Neural cell (in vitro differentiated cells): ENCODE measurements around the gene TMEM184C. TPM values are rescaled to one million over a fixed set of nuclear protein-coding genes. Genes with fewer than 3 reads are reported as not detected.

ENCODE experiments used
- H2AFZ ChIP-seq: fragments of 200-600, 300-800 bp; sonication (generic), shearing (Covaris generic); 2 replicates; pipeline ENCODE4 v1.6.0; 2014; ENCODE audit warnings: low read depth, mild to moderate bottlenecking, antibody characterized with exemption, low read length, moderate library complexity
- H3F3A ChIP-seq: fragments of 200-600 bp; shearing (Covaris generic); 2 replicates; pipeline ENCODE4 v1.6.1; 2016; ENCODE audit warnings: mild to moderate bottlenecking, moderate library complexity, mixed read lengths, antibody characterized with exemption, low read length; ENCODE audit not compliant: insufficient read depth, poor library complexity, severe bottlenecking
- H3K27ac ChIP-seq: fragments of 200-600, 300-800 bp; sonication (generic), shearing (Covaris generic); 2 replicates; pipeline ENCODE4 v1.5.1; 2014; ENCODE audit warnings: mild to moderate bottlenecking, low read length, moderate library complexity
- H3K27me3 ChIP-seq: fragments of 300-800, 200-600 bp; sonication (generic), shearing (Covaris generic); 2 replicates; pipeline ENCODE4 v1.6.0; 2014; ENCODE audit warnings: mild to moderate bottlenecking, low read depth, low read length, moderate library complexity; ENCODE audit not compliant: insufficient read depth
- H3K36me3 ChIP-seq: fragments of 300-800, 200-600 bp; sonication (generic), shearing (Covaris generic); 2 replicates; pipeline ENCODE4 v1.5.1; 2014; ENCODE audit warnings: mild to moderate bottlenecking, antibody characterized with exemption, low read length, moderate library complexity; ENCODE audit not compliant: insufficient read depth
- H3K4me2 ChIP-seq: fragments of 300-800, 200-600 bp; sonication (generic), shearing (Covaris generic); 2 replicates; pipeline ENCODE4 v1.6.0; 2014; ENCODE audit warnings: mild to moderate bottlenecking, low read length
- H3K4me3 ChIP-seq: fragments of 300-800, 200-600 bp; sonication (generic), shearing (Covaris generic); 2 replicates; pipeline ENCODE4 v1.5.1; 2014; ENCODE audit warnings: mild to moderate bottlenecking, low read length, moderate library complexity
- H3K79me2 ChIP-seq: fragments of 200-600 bp; shearing (Covaris generic); replicated peaks from 2 replicates; pipeline ENCODE4 v1.6.0; 2014; ENCODE audit warnings: mild to moderate bottlenecking, low read length, moderate library complexity; ENCODE audit not compliant: insufficient read depth
- H3K9ac ChIP-seq: fragments of 300-800, 200-600 bp; sonication (generic), shearing (Covaris generic); 2 replicates; pipeline ENCODE4 v1.6.1; 2016; ENCODE audit warnings: mild to moderate bottlenecking, low read length, mixed read lengths
- H3K9me2 ChIP-seq: fragments of 200-600 bp; shearing (Covaris generic); 2 replicates; pipeline ENCODE4 v1.6.1; 2016; ENCODE audit warnings: mild to moderate bottlenecking, low read length, mixed read lengths; ENCODE audit not compliant: insufficient read depth
- H3K9me3 ChIP-seq: fragments of 200-600, 300-800 bp; sonication (generic), shearing (Covaris generic); 2 replicates; pipeline ENCODE4 v1.6.1; 2016; ENCODE audit warnings: mild to moderate bottlenecking, mixed run types, low read length, moderate library complexity, mixed read lengths
- H4K20me1 ChIP-seq: fragments of 200-600 bp; shearing (Covaris generic); 2 replicates; pipeline ENCODE4 v1.6.1; 2016; ENCODE audit warnings: mild to moderate bottlenecking, mixed run types; ENCODE audit not compliant: insufficient read depth
- EP300 ChIP-seq: fragments of 450-650 bp; conservative IDR thresholded peaks from 2 replicates; pipeline ENCODE4 v1.6.1; 2014; ENCODE audit warnings: antibody characterized with exemption, mild to moderate bottlenecking, moderate library complexity; ENCODE audit not compliant: poor library complexity, severe bottlenecking
- EZH2 ChIP-seq: fragments of 200-600, 300-800 bp; shearing (Covaris generic), sonication (generic); IDR thresholded peaks from 2 replicates; pipeline ENCODE4 v1.6.1; 2014; ENCODE audit warnings: antibody characterized with exemption, low read length, borderline replicate concordance, mild to moderate bottlenecking; ENCODE audit not compliant: insufficient read depth, poor library complexity, severe bottlenecking
- MXI1 ChIP-seq: fragments of 450-650 bp; conservative IDR thresholded peaks from 2 replicates; pipeline ENCODE4 v1.6.1; 2014; ENCODE audit warnings: antibody characterized with exemption, mild to moderate bottlenecking; ENCODE audit not compliant: poor library complexity, severe bottlenecking
- POLR2AphosphoS5 ChIP-seq: IDR thresholded peaks from 2 replicates; pipeline ENCODE4 v1.6.1; 2012
- RAD21 ChIP-seq: fragments of 450-650 bp; conservative IDR thresholded peaks from 2 replicates; pipeline ENCODE4 v1.6.1; 2014; ENCODE audit warnings: antibody characterized with exemption, mild to moderate bottlenecking, moderate library complexity
- REST ChIP-seq: IDR thresholded peaks from 2 replicates; pipeline ENCODE4 v1.6.1; 2012; ENCODE audit warnings: borderline replicate concordance
- SMC3 ChIP-seq: fragments of 450-650 bp; conservative IDR thresholded peaks from 2 replicates; pipeline ENCODE4 v1.6.1; 2014; ENCODE audit warnings: antibody characterized with exemption, mild to moderate bottlenecking, moderate library complexity; ENCODE audit not compliant: poor library complexity
- TAF1 ChIP-seq: IDR thresholded peaks from 2 replicates; pipeline ENCODE4 v1.6.1; 2012; ENCODE audit warnings: low read depth
- polyA plus RNA-seq: library from polyadenylated mRNA; depleted of rRNA; stranded (reverse); fragments of >200 nt; gene quantifications from 2 replicates; pipeline ENCODE4 v1.2.3, GENCODE V29; 2014
- TF ChIP-seq, protein P1 (sequence below): fragments of 450-650 bp; IDR thresholded peaks from 2 replicates; pipeline ENCODE4 v1.5.1; 2014; ENCODE audit warnings: antibody characterized with exemption, mild to moderate bottlenecking, moderate library complexity; ENCODE audit not compliant: poor library complexity, severe bottlenecking

TMEM184C gene
- polyA plus RNA-seq, 1 donor from 2014 or later, result 48.8 TPM

DNA sequence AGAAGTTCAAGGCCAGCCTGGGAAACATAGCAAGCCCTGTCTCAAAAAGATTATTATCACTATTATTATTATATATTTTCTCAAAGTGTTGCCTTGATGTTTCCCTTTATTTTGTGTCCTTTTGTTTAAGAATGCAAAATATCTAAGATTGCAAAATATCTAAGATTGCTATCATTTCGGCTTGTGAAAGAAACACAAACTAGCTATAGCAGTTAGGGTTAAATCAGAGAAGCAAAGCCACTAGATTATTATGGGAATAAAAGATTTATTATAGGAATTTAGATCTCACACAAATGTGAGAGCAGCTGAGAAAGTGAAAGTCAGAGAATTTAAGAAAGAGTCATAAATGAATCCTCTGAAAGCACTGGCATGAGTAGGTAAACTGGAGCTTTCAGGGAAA lies 18.0 kb upstream of the TMEM184C start:
- no peaks in the 10 kb centered on the region for H3K79me2 ChIP-seq
- no peak overlapping the region for H3K4me2 ChIP-seq
- no peak overlapping the region for H3K9ac ChIP-seq
- no peaks in the 10 kb centered on the region for H4K20me1 ChIP-seq
- H3K9me2 ChIP-seq, result no peaks in the 10 kb centered on the region
- H3F3A ChIP-seq, result no peaks in the 10 kb centered on the region
- H3K9me3 ChIP-seq, result no peaks in the 10 kb centered on the region
- H3K36me3 ChIP-seq, result no peaks in the 10 kb centered on the region
- no peak overlapping the region for H3K4me3 ChIP-seq
- H2AFZ ChIP-seq, result no peak overlapping the region
- no peak overlapping the region for H3K27ac ChIP-seq
- H3K27me3 ChIP-seq, result no peaks in the 10 kb centered on the region
- TF ChIP-seq, protein P1, sequence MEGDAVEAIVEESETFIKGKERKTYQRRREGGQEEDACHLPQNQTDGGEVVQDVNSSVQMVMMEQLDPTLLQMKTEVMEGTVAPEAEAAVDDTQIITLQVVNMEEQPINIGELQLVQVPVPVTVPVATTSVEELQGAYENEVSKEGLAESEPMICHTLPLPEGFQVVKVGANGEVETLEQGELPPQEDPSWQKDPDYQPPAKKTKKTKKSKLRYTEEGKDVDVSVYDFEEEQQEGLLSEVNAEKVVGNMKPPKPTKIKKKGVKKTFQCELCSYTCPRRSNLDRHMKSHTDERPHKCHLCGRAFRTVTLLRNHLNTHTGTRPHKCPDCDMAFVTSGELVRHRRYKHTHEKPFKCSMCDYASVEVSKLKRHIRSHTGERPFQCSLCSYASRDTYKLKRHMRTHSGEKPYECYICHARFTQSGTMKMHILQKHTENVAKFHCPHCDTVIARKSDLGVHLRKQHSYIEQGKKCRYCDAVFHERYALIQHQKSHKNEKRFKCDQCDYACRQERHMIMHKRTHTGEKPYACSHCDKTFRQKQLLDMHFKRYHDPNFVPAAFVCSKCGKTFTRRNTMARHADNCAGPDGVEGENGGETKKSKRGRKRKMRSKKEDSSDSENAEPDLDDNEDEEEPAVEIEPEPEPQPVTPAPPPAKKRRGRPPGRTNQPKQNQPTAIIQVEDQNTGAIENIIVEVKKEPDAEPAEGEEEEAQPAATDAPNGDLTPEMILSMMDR, result no peak
- TF ChIP-seq REST (no peak), SMC3 (no peak), TAF1 (no peak), EP300 (no peak), MXI1 (no peak), EZH2 (no peak), POLR2AphosphoS5 (no peak), RAD21 (no peak)

GRCh38 chr4:147599769-147600168 lies 17.4 kb upstream of the TMEM184C start:
- Histone ChIP-seq H3K36me3 (no peaks in the 10 kb centered on the region), H4K20me1 (no peaks in the 10 kb centered on the region), H3K4me3 (no peak overlapping the region), H3F3A (no peaks in the 10 kb centered on the region), H3K9me3 (no peaks in the 10 kb centered on the region), H3K27ac (no peak overlapping the region), H3K9ac (no peak overlapping the region), H3K27me3 (no peaks in the 10 kb centered on the region), H3K79me2 (no peaks in the 10 kb centered on the region), H3K4me2 (no peak overlapping the region), H2AFZ (no peak overlapping the region), H3K9me2 (no peaks in the 10 kb centered on the region)
- TF ChIP-seq EZH2, result no peak
- TF ChIP-seq SMC3, result no peak
- no peak for TF ChIP-seq RAD21
- no peak for TF ChIP-seq EP300
- no peak for TF ChIP-seq TAF1
- no peak for TF ChIP-seq MXI1
- TF ChIP-seq, protein P1, result no peak
- TF ChIP-seq POLR2AphosphoS5, result no peak
- TF ChIP-seq REST, result no peak
